T-helper 22 cell (primary cell): ENCODE data around the gene EXOC4.
"Not testable (repeated sequence)": the region's sequence is repeated elsewhere in the genome, so short reads cannot be mapped to it uniquely, and the experiment has no call there.

ENCODE experiments used
- DNase-seq: peaks from one replicate; pipeline ENCODE4 v3.0.0-alpha.2; 2020; ENCODE audit warnings: low read depth

Gene EXOC4

DNA sequence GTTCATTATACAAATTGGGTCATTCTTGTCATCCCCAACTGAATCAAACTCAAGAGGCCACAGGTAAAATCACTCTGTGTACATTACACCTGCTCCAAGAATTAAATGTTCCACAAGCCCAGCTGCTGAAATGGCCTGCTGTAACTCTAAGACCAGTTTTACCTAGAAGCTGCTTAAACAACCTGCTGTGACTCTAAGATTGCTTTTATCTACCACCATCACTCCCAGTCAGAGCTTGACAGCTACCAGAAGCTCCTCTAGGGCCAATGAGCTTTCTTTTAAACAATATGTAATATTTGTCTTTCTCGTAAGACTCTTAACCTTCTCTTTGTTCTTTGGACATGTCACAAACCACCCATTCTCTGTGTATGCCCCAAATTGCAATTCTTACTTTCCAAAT, 732.4 kb downstream of the EXOC4 start:
- DNase-seq: no peak

DNA sequence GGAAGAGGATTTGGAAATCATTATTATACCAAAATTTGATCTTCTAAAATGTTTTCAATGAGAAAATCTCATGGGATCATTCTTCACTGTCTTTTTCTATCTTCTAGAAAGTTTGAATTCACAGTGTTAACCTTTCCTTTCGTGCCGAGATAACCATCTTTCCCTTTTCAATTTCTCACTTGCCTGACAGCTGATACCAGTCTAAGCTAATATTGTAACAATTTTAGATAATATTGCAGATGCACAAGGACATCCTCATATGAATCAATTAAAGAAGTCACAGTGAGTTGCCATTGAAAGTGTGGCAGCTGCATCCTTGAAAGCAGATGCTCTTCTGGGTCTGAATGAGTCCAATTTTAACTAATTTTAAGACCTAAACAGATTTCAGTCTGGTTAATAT, 734.7 kb downstream of the EXOC4 start:
- no peak for DNase-seq

DNA sequence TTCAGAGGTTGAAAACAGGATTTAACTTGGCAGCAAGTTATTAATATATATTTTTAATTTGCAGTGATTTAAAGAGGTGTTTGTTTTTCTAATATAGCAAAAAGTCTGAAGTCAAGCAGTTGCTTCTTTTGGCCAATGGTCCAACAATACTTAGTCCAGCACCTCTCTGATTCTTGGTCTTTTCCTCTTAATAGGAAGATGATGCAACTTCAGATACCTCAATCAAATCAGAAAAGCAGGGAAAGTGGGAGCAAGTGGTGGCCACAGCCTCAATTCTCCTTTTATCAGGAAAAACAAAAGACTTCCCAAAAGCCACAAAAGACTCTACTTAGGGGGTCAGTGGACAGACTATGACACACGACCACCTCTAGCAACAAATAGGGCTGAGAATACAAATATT, 740.7 kb downstream of the EXOC4 start:
- no peak for DNase-seq

DNA sequence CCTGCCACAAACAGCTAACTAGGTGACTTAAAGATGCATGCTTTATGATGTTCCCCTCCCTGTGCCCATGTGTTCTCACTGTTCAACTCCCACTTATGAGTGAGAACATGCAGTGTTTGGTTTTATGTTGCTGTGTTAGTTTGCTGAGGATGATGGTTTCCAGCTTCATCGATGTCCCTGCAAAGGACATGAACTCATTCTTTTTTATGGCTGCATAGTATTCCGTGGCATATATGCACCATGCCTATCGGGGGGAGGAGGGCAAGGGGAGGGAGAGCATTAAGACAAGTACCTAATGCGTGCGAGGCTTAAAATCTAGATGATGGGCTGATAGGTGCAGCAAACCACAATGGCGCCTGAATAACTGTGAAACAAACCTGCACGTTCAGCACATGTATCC, 741.2 kb downstream of the EXOC4 start:
- not testable (repeated sequence) for DNase-seq

DNA sequence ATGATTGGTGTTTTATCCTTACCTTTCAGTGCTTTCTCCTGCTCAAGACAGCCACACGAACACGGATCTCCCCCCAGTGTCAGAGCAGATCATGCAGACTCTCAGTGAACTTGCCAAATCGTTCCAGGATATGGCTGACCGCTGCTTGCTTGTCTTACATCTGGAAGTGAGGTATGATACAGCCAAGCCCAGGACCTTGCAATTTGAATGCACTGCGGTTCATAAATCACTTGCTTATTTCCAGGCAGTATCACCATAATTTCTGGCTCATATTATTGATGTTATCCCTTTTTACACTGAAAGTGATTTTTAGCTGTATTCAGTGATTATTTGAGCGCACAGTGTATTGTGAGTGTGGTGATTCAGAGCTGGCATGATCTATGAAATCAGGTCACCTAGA, 744.6 kb downstream of the EXOC4 start:
- DNase-seq: no peak

DNA sequence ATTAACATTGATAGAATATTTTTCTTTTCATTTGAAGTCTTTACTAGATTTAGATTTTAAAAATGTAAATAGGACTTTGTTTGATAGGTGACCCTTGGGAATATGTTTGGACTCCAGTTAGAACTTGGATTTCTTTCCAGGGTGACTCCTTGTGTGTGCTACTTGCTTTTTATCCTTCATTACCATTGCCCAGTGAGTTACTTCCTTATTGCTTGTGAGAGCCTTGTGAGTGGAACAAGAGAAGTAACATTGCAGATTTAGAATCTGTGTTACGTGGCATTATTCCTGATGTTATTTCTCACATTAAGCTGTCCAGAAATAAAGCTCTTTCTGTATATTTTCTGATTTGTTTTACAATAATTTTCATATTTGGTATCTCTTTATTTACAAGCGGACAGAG, 746.3 kb downstream of the EXOC4 start:
- no peak for DNase-seq

DNA sequence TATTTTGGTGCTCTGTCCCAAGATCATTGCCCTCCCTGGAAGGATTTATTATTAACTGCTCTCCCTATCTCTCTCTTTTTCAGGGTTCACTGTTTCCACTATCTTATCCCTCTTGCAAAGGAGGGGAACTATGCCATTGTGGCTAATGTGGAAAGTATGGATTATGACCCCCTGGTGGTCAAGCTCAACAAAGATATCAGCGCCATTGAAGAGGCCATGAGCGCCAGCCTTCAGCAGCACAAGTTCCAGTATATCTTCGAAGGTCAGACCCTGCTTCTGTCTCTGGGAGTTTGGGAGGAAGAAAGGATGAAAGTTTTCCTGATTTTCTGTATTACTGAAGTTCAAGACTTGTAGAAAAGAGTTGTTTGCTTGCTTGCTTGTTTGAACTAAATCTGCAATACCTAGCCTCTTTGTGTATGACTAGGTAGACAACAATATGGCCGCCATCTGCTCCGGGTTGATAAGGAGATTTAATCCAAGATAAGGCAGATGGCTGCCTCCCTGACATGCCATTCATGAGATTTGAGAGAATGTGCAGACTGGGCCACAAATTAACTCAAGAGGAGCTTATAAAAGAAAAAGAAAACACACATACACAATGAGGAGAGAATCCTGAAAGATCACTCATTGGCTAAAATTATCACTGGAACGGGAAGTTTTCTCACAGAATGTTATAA, 752.1 kb downstream of the EXOC4 start:
- DNase-seq: no peak

DNA sequence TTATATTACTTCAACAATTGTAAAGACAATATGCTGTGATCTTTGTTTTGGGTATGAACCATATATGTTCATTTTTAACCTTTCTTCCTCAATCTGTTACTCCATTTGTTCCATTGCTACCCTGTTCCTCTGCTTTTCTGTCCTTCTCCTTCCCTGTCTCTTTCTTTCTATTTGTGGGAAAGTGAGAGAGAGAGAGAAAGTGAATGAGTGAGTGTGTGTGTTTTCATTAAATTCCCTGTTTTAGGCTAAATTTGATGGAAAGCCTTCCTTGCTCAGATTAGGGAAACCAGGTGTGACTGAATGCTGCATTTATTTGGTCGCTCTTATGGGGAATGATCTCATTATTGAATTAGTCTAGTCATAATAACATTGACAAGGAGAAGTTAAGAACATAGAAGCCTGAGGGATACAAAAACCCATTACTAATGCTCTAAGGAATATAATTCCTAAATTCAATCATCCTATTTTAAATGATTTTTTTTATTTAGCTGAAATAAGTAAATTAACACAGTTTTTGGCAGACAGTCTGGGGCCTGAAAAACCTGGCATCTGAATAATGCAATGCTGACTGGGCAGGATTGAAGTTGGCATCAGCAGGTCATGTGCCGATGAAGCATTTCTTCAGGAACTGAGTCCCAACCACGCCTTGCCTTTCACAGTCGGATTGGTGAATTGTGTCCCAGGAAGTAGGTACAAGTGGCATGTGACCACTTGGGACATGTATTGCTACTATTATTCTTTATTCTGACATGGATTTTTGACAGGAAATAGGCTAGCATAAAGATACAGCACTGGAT, 756.6 kb downstream of the EXOC4 start:
- no peak for DNase-seq

DNA sequence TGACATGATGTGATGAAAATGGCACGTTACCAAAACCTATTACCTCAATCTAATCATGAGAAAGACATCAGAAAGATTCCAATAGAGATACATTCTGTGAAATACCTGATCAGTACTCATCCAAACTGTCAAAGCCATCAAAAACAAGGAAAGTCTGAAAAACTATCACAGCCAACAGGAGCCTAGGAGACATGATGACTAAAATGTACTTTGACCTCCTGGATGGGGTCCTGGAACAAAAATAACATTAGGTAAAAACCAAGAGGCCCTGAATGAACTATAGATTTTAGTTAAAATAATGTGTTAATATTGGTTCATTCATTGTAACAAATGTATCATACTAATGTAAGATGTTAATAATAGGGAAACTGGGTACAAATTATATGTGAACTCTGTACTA, 760.4 kb downstream of the EXOC4 start:
- no peak for DNase-seq

DNA sequence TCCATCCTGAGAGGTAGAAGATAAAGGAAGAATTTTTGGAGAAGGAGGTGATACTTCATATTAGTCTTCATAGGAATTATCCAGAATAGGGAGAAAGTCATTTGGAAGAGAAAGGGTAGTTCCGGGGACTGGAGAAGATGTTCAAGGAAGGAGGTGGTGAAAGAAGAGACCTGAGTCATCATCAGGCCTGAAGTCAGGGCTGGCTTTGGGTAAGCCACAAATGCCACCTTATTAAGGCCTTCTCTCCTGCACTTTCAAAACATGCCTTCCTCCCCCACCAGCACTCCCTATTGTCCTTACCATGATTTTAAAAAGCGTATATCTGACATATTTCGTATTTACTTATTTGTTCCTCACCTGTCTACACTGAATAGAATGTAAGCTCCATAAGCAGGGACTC, 762.1 kb downstream of the EXOC4 start:
- DNase-seq: no peak

DNA sequence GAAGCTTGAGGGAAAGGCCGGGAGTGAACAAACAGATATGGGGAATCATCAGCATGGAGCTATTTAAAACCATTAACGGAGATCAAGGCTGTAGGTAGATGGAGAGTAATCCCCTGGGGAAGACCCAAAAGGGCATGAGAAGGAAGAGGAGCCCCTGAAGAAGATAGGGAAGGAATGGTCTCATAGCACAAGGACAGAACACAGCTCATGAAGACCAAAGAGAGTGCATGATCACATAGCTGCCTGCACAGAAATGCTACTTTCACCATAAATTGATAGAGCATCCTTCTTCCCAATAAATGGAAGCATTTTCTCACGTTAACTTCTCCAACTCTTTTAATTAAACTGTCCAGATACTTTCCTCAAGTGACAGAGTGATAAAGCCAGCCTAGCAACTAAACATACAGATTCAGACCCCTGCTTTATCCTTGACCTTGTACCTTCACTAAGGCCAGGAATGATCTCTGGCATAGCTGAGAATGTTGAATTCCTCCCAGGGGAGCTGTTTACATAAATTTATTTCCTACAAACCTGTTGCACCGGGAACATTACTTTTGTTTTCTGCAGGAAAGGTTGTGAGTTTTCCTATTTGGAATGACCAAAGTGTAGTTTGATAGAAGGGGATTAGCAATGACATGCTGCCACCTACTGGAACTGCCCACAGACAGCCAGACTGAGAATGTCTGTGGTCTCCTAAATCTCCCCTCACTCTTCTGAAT, 763.5 kb downstream of the EXOC4 start:
- no peak for DNase-seq

DNA sequence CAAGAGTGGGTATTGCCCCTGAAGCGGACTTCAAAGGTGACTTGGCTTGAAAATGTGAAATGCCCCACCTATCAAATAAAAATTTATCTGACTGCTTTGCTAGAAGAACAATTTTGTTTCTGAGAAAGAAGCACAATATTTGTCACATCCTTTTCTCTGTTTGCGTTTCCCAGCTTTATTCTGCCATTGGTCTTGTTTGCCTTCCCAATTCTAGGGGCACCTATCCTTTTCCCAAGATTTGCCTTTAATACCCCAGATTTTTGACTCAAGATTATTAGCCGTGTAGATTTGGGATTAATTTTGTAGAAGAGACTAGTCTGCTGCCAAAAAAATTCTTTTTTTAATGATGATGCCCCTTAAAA, 764.0 kb downstream of the EXOC4 start:
- DNase-seq: no peak

DNA sequence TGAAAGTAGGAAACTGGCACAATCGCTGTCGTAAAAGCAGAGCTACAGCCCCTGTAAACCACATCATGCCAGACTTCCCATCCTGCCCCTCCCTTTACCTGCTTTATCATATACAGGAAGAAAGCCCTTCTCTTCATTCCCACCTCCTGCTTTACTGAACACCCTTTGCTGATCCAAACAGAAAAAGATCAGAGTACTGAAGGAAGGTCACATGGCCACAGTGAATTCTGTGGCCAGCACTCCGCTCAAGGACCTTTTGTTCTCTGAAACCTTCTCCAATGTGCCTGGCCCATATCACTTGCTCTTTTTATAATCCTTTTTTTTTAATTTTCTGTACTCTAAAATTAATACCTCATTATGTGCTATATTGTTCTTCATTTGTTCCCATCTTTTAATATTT, 765.4 kb downstream of the EXOC4 start:
- DNase-seq: no peak

DNA sequence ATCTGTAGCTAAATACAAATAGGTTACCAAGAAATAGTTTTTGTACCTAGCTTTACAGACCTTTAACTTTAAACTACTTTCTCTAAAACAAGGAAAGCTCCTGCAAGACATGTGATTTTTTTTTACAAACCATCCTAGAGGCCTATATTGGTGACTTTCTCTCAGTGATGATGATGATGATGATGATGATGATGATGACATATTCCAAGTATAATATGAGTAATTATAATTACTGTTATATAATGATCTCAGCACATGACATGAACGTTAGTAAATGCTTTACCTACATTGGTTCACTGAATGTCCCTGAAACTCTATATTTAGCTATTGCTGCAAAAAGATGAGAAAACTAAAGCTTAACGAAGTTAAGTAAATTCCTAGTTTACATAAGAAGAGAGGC, 766.4 kb downstream of the EXOC4 start:
- no peak for DNase-seq

DNA sequence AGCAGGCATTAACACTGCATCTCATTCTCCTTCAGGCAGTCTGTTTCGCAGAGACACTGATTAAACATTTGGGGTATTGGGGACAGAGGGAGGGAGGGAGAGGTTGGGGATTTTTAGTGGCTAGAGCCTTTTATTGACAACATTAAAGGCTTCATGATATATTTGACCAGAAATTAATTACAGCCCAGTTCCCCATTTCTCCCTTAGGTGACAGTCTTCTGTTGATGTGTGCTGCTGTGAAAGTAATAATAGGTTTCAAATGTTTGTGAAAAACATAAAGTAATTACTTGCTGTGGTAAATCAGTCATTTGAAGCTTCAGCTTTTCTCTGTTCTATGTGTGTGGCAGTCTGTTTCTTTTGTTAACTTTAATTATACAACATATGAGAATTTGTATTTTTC, 769.0 kb downstream of the EXOC4 start:
- no peak for DNase-seq

DNA sequence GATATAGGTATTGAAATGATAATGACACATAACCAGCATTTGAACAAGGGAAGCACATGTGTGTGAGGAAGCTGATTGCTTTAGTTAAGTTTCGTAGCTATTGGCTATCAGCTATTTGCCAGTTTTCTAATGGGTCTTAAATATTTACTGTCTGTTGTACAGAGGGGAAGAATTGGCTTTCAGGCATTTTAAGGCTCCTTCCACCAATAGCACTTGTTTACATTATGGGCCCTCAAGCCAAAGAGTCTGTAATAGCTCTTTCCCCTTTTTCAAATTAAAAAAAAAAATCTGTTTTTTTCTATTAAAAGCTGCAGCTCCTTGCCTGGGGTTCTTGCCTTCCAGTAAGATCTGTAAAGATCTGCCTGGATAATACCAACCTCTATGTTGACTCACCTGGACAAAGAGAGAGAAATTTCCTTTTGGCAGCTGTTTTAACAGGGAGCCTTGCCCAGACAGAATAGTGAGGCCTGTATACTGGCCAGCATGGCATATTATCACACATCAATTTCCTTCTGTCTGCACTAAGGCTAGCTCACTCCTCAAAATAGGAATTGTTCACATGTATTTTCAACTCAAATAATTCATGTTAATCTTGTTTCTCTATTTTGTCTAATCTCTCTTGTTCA, 769.5 kb downstream of the EXOC4 start:
- no peak for DNase-seq

DNA sequence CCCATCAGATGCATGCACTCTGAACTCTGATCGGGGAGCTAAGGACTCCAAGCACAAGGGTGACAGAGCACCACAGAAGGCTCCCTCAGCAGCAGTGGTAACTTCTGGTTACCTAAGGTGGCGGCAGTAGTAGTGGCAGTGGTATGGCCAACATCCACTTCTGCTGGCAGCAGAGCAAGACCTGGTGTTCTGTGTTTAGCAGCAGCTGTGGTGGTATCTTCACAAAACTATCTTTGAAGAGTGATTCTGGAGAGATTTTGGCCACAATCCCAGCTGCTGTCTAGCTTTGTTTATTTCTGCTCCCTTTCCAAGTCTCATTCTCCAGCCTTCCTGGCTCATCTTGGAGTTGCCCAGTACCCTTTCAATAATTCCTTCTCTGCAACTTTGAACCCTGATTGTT, 771.9 kb downstream of the EXOC4 start:
- DNase-seq: no peak

DNA sequence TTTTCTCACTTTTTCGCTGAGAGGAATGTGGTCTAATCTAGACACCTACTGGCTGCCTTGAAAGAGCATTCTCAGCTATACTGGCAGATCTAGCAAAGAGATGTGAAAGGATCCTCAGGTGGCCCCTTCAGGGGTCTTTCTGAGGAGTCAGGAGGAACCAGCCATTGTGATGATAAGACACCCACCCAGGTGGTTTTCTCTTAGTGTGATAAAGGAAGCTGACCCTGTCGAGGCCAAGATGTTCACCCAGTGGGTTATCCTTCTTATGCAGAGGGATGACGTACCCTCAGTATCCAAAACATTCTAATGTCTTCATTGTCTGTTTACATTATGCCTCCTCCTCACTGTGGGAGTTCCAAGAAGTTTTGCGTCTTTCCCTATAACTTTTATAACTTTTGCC, 776.0 kb downstream of the EXOC4 start:
- no peak for DNase-seq

DNA sequence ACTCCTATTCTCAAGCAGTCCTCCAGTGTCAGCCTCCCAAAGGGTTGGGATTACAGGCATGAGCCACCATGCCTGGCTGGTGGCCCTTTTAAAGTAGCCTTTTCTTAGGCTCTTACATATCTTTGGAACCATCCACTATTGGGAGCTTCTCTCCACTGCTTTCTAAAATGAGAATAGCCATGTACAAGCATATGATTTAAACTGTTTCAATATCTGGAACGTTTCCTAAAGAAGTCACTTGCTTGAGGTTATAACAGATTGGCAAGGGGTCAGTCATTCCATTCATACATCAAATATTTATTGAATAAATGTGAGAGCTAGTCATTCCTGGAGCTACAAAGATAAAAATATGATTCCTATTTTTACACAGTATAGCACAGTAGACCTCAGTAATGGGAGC, 776.9 kb downstream of the EXOC4 start:
- DNase-seq: no peak

DNA sequence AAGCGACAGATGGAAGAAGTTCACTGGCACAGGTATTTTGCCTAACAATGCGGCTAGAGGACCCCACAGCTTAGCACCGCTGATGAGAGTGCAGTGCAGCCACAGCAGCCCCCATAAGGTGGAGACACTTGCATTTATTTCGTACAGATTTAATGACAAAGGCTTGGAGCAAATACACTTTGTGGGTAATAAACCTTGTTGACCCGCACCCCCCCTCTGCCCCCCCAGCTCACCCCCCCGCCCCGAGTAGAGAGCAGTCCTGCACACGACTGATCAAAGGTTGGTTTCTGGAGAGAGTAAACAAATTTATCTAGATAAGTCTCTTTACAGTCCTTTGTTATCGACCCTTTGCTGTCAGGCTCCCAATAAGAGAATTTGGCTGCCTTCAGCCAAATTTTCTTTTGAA, 777.6 kb downstream of the EXOC4 start:
- no peak for DNase-seq

DNA sequence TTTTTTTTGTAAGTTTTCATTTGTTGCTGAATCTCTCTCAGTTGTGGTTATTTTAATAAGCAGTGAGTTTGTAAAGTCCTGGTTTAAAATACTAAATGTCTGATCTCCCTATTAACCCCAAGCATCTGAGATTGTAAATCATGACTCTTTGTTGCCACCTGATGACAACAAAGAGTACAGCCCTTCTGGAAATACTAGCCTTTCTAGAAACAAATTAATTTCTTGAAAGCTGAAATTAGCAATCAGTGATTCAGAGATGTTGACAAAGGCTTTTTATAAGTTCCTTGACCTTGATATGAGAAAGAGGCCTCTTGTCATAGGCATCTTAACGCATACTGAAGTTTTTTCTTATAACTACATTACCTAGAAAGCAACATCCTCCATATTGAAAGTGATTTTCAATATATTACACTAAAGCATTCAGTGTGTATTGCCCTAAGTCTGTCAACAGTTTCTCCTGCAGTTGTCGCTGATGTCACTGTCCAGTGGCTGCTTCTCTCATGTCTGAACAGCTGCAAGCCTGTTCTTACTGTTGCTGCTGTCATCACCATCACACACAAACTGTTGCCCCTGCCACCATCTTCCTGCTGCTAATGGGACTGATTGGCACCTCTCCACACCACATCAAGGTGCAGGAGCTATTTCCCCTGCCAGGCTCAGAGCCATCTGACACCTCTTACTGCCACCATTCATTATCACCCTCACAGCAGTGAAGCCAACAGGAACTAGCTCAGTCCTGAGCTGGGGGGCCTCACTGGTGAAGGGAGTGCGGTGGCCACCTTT, 779.1 kb downstream of the EXOC4 start:
- no peak for DNase-seq

DNA sequence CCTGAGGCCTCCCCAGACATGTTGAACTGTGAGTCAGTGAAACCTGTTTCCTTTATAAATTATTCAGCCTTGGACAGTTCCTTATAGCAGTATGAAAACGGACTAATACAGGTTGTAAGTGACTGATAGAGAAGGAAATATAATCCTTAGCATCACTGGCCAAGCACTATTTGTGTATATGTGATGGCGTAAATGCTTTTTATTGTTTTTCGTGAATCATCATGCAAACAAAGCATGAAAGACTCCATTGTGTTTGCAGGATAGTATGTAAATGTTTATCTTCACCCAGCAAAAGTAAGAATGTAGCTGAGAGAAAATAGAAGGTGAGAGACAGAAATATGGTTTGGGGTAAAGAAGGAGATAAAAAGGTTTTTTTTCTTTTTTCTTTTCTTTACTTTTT, 781.8 kb downstream of the EXOC4 start:
- no peak for DNase-seq
